Osteoblast (primary cell): ENCODE results near the gene MTMR4. TPM values are rescaled to one million over a fixed set of nuclear protein-coding genes. Genes with fewer than 3 reads are reported as not detected.

Source experiments
- DNase-seq: peaks from one replicate; pipeline ENCODE4 v3.0.0; 2011; ENCODE audit warnings: low spot score, mixed read lengths; ENCODE audit not compliant: insufficient read length; ENCODE audit errors: missing footprints
- H2AFZ ChIP-seq: 2 replicates; pipeline ENCODE4 v1.6.0; 2011; ENCODE audit warnings: mild to moderate bottlenecking, low read length
- H3K27ac ChIP-seq: 2 replicates; pipeline ENCODE4 v1.5.1; 2011; ENCODE audit warnings: mild to moderate bottlenecking, low read depth, low read length, moderate library complexity
- H3K27me3 ChIP-seq: 2 replicates; pipeline ENCODE4 v1.6.0; 2012; ENCODE audit warnings: mild to moderate bottlenecking, control low read depth, inconsistent platforms, low read length, moderate library complexity; ENCODE audit not compliant: insufficient read depth
- H3K36me3 ChIP-seq: 2 replicates; pipeline ENCODE4 v1.5.1; 2011; ENCODE audit warnings: mild to moderate bottlenecking, low read length, control low read depth, moderate library complexity; ENCODE audit not compliant: insufficient read depth
- H3K4me1 ChIP-seq: 2 replicates; pipeline ENCODE4 v1.5.1; 2011; ENCODE audit warnings: mild to moderate bottlenecking, low read length, control low read depth, moderate library complexity; ENCODE audit not compliant: insufficient read depth
- H3K4me2 ChIP-seq: 2 replicates; pipeline ENCODE4 v1.6.0; 2011; ENCODE audit warnings: mild to moderate bottlenecking, low read length; ENCODE audit not compliant: insufficient read depth
- H3K4me3 ChIP-seq: fragments of 200-600 bp; sonication (generic); 3 replicates; pipeline ENCODE4 v1.5.1; 2012; ENCODE audit warnings: mild to moderate bottlenecking, low read length, inconsistent platforms; ENCODE audit not compliant: insufficient read depth
- H3K79me2 ChIP-seq: 2 replicates; pipeline ENCODE4 v1.6.0; 2012; ENCODE audit warnings: mild to moderate bottlenecking, low read length, control low read depth, inconsistent platforms; ENCODE audit not compliant: insufficient read depth
- H3K9me3 ChIP-seq: 2 replicates; pipeline ENCODE4 v1.5.1; 2011; ENCODE audit warnings: low read depth, low read length, control low read depth
- H4K20me1 ChIP-seq: 2 replicates; pipeline ENCODE4 v1.6.0; 2012; ENCODE audit warnings: mild to moderate bottlenecking, low read length, control low read depth; ENCODE audit not compliant: insufficient read depth
- CTCF ChIP-seq: IDR thresholded peaks from 2 replicates; pipeline ENCODE4 v1.5.1; 2011; ENCODE audit warnings: mild to moderate bottlenecking, low read depth, low read length, moderate library complexity; ENCODE audit errors: extremely low read depth
- total RNA-seq: library from RNA; depleted of rRNA; stranded (reverse); fragments of >200 nt; gene quantifications from 2 replicates; pipeline ENCODE4 v1.2.3, GENCODE V29; 2012

Gene MTMR4
- total RNA-seq, 1 donor = 51.4 TPM

- TF ChIP-seq CTCF = no peak
- Histone ChIP-seq H4K20me1 (no peaks in the 10 kb centered on the region), H3K36me3 (peaks cover 64% of the 10 kb centered on the region), H3K4me3 (no peak overlapping the region), H3K4me1 (no peaks in the 10 kb centered on the region), H3K4me2 (no peak overlapping the region), H3K27ac (no peak overlapping the region), H2AFZ (no peak overlapping the region), H3K27me3 (no peaks in the 10 kb centered on the region), H3K79me2 (no peaks in the 10 kb centered on the region), H3K9me3 (no peaks in the 10 kb centered on the region)
- no peak for DNase-seq
Observed at GRCh38 chr17:58491510-58492045, 22.9 kb downstream of the MTMR4 start.

- Histone ChIP-seq H3K9me3 (no peaks in the 10 kb centered on the region), H3K4me3 (no peak overlapping the region), H3K27me3 (no peaks in the 10 kb centered on the region), H3K27ac (no peak overlapping the region), H3K4me1 (no peaks in the 10 kb centered on the region), H4K20me1 (no peaks in the 10 kb centered on the region), H2AFZ (no peak overlapping the region), H3K4me2 (no peak overlapping the region), H3K79me2 (no peaks in the 10 kb centered on the region), H3K36me3 (peaks cover 42% of the 10 kb centered on the region)
- TF ChIP-seq CTCF = no peak
- no peak for DNase-seq
Observed at GRCh38 chr17:58488428-58488890, 26.0 kb downstream of the MTMR4 start.

GRCh38 chr17:58487589-58488427 is 26.6 kb downstream of the MTMR4 start, which contains the start of gene HSF5:
Gene HSF5 (minus strand): TSS chr17:58488408. CDS start chr17:58488274, 134 bp downstream.
- H3K4me1 ChIP-seq = no peaks in the 10 kb centered on the region

More at GRCh38 chr17:58487589-58488427, 26.6 kb downstream of the MTMR4 start, which contains the start of gene HSF5:
- H3K79me2 ChIP-seq = no peaks in the 10 kb centered on the region
- H4K20me1 ChIP-seq = no peaks in the 10 kb centered on the region
- TF ChIP-seq CTCF = no peak
- no peak for DNase-seq
- H2AFZ ChIP-seq = no peak within 1 kb of the TSS
- H3K4me2 ChIP-seq = no peak within 1 kb of the TSS
- H3K27me3 ChIP-seq = no peaks in the 10 kb centered on the region
- H3K27ac ChIP-seq = no peak within 1 kb of the TSS
- no peak within 1 kb of the TSS for H3K4me3 ChIP-seq
- peaks cover 36% of the 10 kb centered on the region for H3K36me3 ChIP-seq
- no peaks in the 10 kb centered on the region for H3K9me3 ChIP-seq
